ENCODE data around the gene PLEKHH1.

- TF ChIP-seq CTCF (conservative IDR thresholded peaks at IDR 0.05) (no peak), ZFX (IDR thresholded peaks at IDR 0.05) (no peak)
These were observed 22.5 kb downstream of the PLEKHH1 start for GRCh38 chr14:67555518-67556090.
